Stomach (tissue), 4 donors: ENCODE measurements around the gene EIF5.

Experiments
- CTCF ChIP-seq, 7 experiments: fragments of 450-650 bp in 4 of 7; fragments of 200-600 bp in 3 of 7; sonication (generic) in 3 of 7; IDR thresholded peaks; one replicate each; pipeline ENCODE4 v1.5.1; 2016 to 2019; ENCODE audit warnings: antibody characterized with exemption in 7 of 7, control low read depth in 2 of 7, mild to moderate bottlenecking in 1 of 7
- EP300 ChIP-seq: sonication (generic); formaldehyde crosslinking; IDR thresholded peaks from one replicate; pipeline ENCODE4 v1.6.1; 2017; ENCODE audit warnings: antibody characterized with exemption
- POLR2A ChIP-seq, 4 donors: fragments of 450-650 bp; IDR thresholded peaks; one replicate each; pipeline ENCODE4 v1.6.1; 2016; ENCODE audit warnings: antibody characterized with exemption in 4 of 4, control low read depth in 2 of 4, mild to moderate bottlenecking in 1 of 4, moderate library complexity in 1 of 4
- POLR2AphosphoS5 ChIP-seq, 3 donors: sonication (generic); formaldehyde crosslinking; IDR thresholded peaks; one replicate each; pipeline ENCODE4 v1.6.1; 2016; ENCODE audit warnings: antibody characterized with exemption in 3 of 3

- TF ChIP-seq CTCF (IDR thresholded peaks at IDR 0.05) (no peak), POLR2AphosphoS5 (IDR thresholded peaks at IDR 0.05) (no peak), EP300 (no peak), POLR2A (IDR thresholded peaks at IDR 0.05) (no peak)
Observed at GRCh38 chr14:103316721-103317121, 17.3 kb upstream of the EIF5 start.
